H9 (cell line): ENCODE results near the gene TGM3. TPM values are rescaled to one million over a fixed set of nuclear protein-coding genes. Genes with fewer than 3 reads are reported as not detected.

ENCODE experiments used
- DNase-seq: peaks from one replicate; pipeline ENCODE4 v3.0.0-alpha.2; 2017
- H2AFZ ChIP-seq: one replicate; pipeline ENCODE4 v1.6.1; 2013; ENCODE audit warnings: mild to moderate bottlenecking, low read length, control low read depth, moderate library complexity
- H2AK5ac ChIP-seq: 2 replicates; pipeline ENCODE4 v1.6.1; 2013; ENCODE audit warnings: low read length, control low read depth, mixed read lengths; ENCODE audit not compliant: insufficient read length
- H2BK120ac ChIP-seq: one replicate; pipeline ENCODE4 v1.6.1; 2013; ENCODE audit warnings: low read depth, mild to moderate bottlenecking, low read length, control low read depth, inconsistent platforms; ENCODE audit not compliant: poor library complexity, severe bottlenecking
- H2BK12ac ChIP-seq: 2 replicates; pipeline ENCODE4 v1.6.1; 2013; ENCODE audit warnings: low read length, control low read depth, mixed read lengths, low read depth; ENCODE audit not compliant: insufficient read length
- H2BK15ac ChIP-seq: 2 replicates; pipeline ENCODE4 v1.6.1; 2013; ENCODE audit warnings: low read depth, low read length, control low read depth
- H2BK20ac ChIP-seq: one replicate; pipeline ENCODE4 v1.6.1; 2013; ENCODE audit warnings: low read depth, mild to moderate bottlenecking, low read length, control low read depth, inconsistent platforms; ENCODE audit not compliant: poor library complexity, severe bottlenecking
- H2BK5ac ChIP-seq: 2 replicates; pipeline ENCODE4 v1.6.1; 2013; ENCODE audit warnings: low read length, control low read depth, mixed read lengths; ENCODE audit not compliant: insufficient read length
- H3K14ac ChIP-seq: 2 replicates; pipeline ENCODE4 v1.6.1; 2013; ENCODE audit warnings: low read length, control low read depth; ENCODE audit not compliant: insufficient read depth
- H3K18ac ChIP-seq: 2 replicates; pipeline ENCODE4 v1.6.1; 2013; ENCODE audit warnings: low read depth, mild to moderate bottlenecking, mixed read lengths, low read length, control low read depth; ENCODE audit not compliant: insufficient read length
- H3K23ac ChIP-seq: 2 replicates; pipeline ENCODE4 v1.6.1; 2013; ENCODE audit warnings: low read length, control low read depth, mixed read lengths, low read depth; ENCODE audit not compliant: insufficient read length
- H3K23me2 ChIP-seq: 2 replicates; pipeline ENCODE4 v1.6.1; 2013; ENCODE audit warnings: low read depth, mild to moderate bottlenecking, mixed read lengths, low read length, control low read depth; ENCODE audit not compliant: insufficient read length, poor library complexity, severe bottlenecking
- H3K27ac ChIP-seq: 2 replicates; pipeline ENCODE4 v1.5.1; 2013; ENCODE audit warnings: low read length, control low read depth, mixed read lengths, low read depth; ENCODE audit not compliant: insufficient read length
- H3K27me3 ChIP-seq: 2 replicates; pipeline ENCODE4 v1.6.1; 2013; ENCODE audit warnings: low read length, control low read depth, inconsistent platforms; ENCODE audit not compliant: insufficient read depth
- H3K4ac ChIP-seq: 2 replicates; pipeline ENCODE4 v1.6.1; 2013; ENCODE audit warnings: low read depth, mild to moderate bottlenecking, control low read depth, inconsistent platforms, low read length, moderate library complexity
- H3K4me1 ChIP-seq: 2 replicates; pipeline ENCODE4 v1.6.1; 2013; ENCODE audit warnings: low read length, control low read depth, inconsistent platforms; ENCODE audit not compliant: insufficient read depth
- H3K4me2 ChIP-seq: 2 replicates; pipeline ENCODE4 v1.6.1; 2013; ENCODE audit warnings: low read length, control low read depth, mixed read lengths; ENCODE audit not compliant: insufficient read length, insufficient read depth
- H3K56ac ChIP-seq: 2 replicates; pipeline ENCODE4 v1.6.1; 2013; ENCODE audit warnings: low read depth, mild to moderate bottlenecking, mixed read lengths, low read length, control low read depth; ENCODE audit not compliant: insufficient read length
- H3K79me1 ChIP-seq: 2 replicates; pipeline ENCODE4 v1.6.1; 2013; ENCODE audit warnings: low read depth, mild to moderate bottlenecking, moderate library complexity, low read length, control low read depth, inconsistent platforms; ENCODE audit not compliant: insufficient read depth, poor library complexity, severe bottlenecking
- H3K79me2 ChIP-seq: 2 replicates; pipeline ENCODE4 v1.6.1; 2013; ENCODE audit warnings: low read length, control low read depth, inconsistent platforms; ENCODE audit not compliant: insufficient read depth
- H3K9ac ChIP-seq: 2 replicates; pipeline ENCODE4 v1.6.1; 2013; ENCODE audit warnings: low read length, control low read depth, mixed read lengths; ENCODE audit not compliant: insufficient read length; ENCODE audit errors: extremely low read depth
- H3K9me3 ChIP-seq: one replicate; pipeline ENCODE4 v1.6.1; 2013; ENCODE audit warnings: low read depth, low read length, inconsistent platforms; ENCODE audit not compliant: control insufficient read depth
- H3T11ph ChIP-seq: one replicate; pipeline ENCODE4 v1.6.1; 2013; ENCODE audit warnings: mild to moderate bottlenecking, low read length, control low read depth, inconsistent platforms
- H4K20me1 ChIP-seq: one replicate; pipeline ENCODE4 v1.6.1; 2013; ENCODE audit not compliant: control insufficient read depth, insufficient read length, insufficient read depth
- H4K5ac ChIP-seq: 2 replicates; pipeline ENCODE4 v1.6.1; 2013; ENCODE audit warnings: low read depth, mild to moderate bottlenecking, mixed read lengths, low read length, control low read depth; ENCODE audit not compliant: insufficient read length
- H4K8ac ChIP-seq: replicated peaks from 2 replicates; pipeline ENCODE4 v1.6.1; 2013; ENCODE audit warnings: low read length, control low read depth, mixed read lengths, low read depth; ENCODE audit not compliant: insufficient read length
- H4K91ac ChIP-seq: 2 replicates; pipeline ENCODE4 v1.6.1; 2013; ENCODE audit warnings: low read depth, mild to moderate bottlenecking, moderate library complexity, mixed read lengths, low read length, control low read depth; ENCODE audit not compliant: insufficient read length
- H3K27ac Mint-ChIP-seq, 3 experiments: 2 replicates in 2 of 3; 3 replicates in 1 of 3; pipeline ENCODE4 v1.8.0; 2020 to 2021; ENCODE audit warnings: mixed read lengths in 3 of 3, mild to moderate bottlenecking in 1 of 3, moderate library complexity in 1 of 3
- H3K27me3 Mint-ChIP-seq: 2 replicates; pipeline ENCODE4 v1.8.0; 2021; ENCODE audit warnings: low read depth, mild to moderate bottlenecking, moderate library complexity, mixed read lengths
- H3K36me3 Mint-ChIP-seq, 3 experiments: 2 replicates in 2 of 3; 3 replicates in 1 of 3; pipeline ENCODE4 v1.8.0; 2020 to 2021; ENCODE audit warnings: low read depth in 3 of 3, mixed read lengths in 3 of 3; ENCODE audit not compliant: insufficient read depth in 1 of 3
- H3K4me1 Mint-ChIP-seq, 2 experiments: 2 replicates each; pipeline ENCODE4 v1.8.0; 2020; ENCODE audit warnings: mixed read lengths in 2 of 2
- H3K4me3 Mint-ChIP-seq, 2 experiments: 2 replicates in 1 of 2; 3 replicates in 1 of 2; pipeline ENCODE4 v1.8.0; 2020 to 2021; ENCODE audit warnings: mild to moderate bottlenecking in 2 of 2, mixed read lengths in 2 of 2, moderate library complexity in 1 of 2
- H3K9me3 Mint-ChIP-seq, 2 experiments: 2 replicates in 1 of 2; 3 replicates in 1 of 2; pipeline ENCODE4 v1.8.0; 2020; ENCODE audit warnings: mild to moderate bottlenecking in 2 of 2, mixed read lengths in 2 of 2, moderate library complexity in 1 of 2
- CTCF ChIP-seq: fragments of 200-600 bp; sonication (generic); conservative IDR thresholded peaks from 3 replicates; pipeline ENCODE4 v1.8.0; 2021; ENCODE audit warnings: antibody characterized with exemption, mild to moderate bottlenecking
- WGBS: extraction: QIAGEN DNeasy Blood & Tissue Kit; methylation state at CpG from one replicate; pipeline ENCODE4 v1.1.7; 2013; ENCODE audit warnings: missing lambda C conversion rate, low lambda C conversion rate, mixed read lengths; ENCODE audit not compliant: insufficient read length; ENCODE audit errors: extremely low coverage; 5-methylcytosine and 5-hydroxymethylcytosine counted together
- total RNA-seq: library from RNA; stranded (reverse); gene quantifications from 2 replicates; pipeline ENCODE4 v1.2.1, GENCODE V29; 2021

The TGM3 gene
- total RNA-seq, 1 experiment from 2014 or later = not detected

- no peak overlapping the region for H3K4me3 Mint-ChIP-seq
- Histone ChIP-seq H2BK20ac (no peak overlapping the region), H3K14ac (no peak overlapping the region), H2BK15ac (no peak overlapping the region), H3K4ac (no peak overlapping the region), H3K4me2 (no peak overlapping the region), H2BK120ac (no peak overlapping the region), H3K23ac (no peak overlapping the region), H3K18ac (no peak overlapping the region), H3K27ac (no peak overlapping the region), H2BK5ac (no peak overlapping the region), H3K79me1 (no peaks in the 10 kb centered on the region), H4K91ac (no peak overlapping the region), H3K56ac (no peak overlapping the region), H3K79me2 (no peaks in the 10 kb centered on the region), H4K20me1 (no peaks in the 10 kb centered on the region), H3T11ph (no peak overlapping the region), H3K9me3 (no peaks in the 10 kb centered on the region), H2AFZ (no peak overlapping the region), H3K23me2 (no peaks in the 10 kb centered on the region), H4K5ac (no peak overlapping the region), H2BK12ac (no peak overlapping the region), H2AK5ac (no peak overlapping the region), H3K27me3 (no peaks in the 10 kb centered on the region), H3K4me1 (peaks cover 13% of the 10 kb centered on the region), H4K8ac (no peak overlapping the region), H3K9ac (no peak overlapping the region)
- H3K4me1 Mint-ChIP-seq = peaks cover 31 to 33% of the 10 kb centered on the region in 2 experiments
- no peaks in the 10 kb centered on the region; the same call in 1 of the 2 replicates for H3K27me3 Mint-ChIP-seq
- no peak overlapping the region for H3K27ac Mint-ChIP-seq
- H3K36me3 Mint-ChIP-seq = no peaks in the 10 kb centered on the region; a peak in 2 of 7 replicates
- no peaks in the 10 kb centered on the region; a peak in 1 of 5 replicates for H3K9me3 Mint-ChIP-seq
- no CpG with 5 or more reads among the region's 11 CpGs for WGBS
- no peak for TF ChIP-seq CTCF
- DNase-seq = no peak
These were observed 2.3 kb upstream of the TGM3 start for GRCh38 chr20:2293486-2293885.
